ENCODE data around the gene PRKCE. TPM values are rescaled to one million over a fixed set of nuclear protein-coding genes. Genes with fewer than 3 reads are reported as not detected.

Gene PRKCE
- total RNA-seq, 4 donors from 2014 or later = 10.9 to 19.6 (median 14.9) TPM

DNA sequence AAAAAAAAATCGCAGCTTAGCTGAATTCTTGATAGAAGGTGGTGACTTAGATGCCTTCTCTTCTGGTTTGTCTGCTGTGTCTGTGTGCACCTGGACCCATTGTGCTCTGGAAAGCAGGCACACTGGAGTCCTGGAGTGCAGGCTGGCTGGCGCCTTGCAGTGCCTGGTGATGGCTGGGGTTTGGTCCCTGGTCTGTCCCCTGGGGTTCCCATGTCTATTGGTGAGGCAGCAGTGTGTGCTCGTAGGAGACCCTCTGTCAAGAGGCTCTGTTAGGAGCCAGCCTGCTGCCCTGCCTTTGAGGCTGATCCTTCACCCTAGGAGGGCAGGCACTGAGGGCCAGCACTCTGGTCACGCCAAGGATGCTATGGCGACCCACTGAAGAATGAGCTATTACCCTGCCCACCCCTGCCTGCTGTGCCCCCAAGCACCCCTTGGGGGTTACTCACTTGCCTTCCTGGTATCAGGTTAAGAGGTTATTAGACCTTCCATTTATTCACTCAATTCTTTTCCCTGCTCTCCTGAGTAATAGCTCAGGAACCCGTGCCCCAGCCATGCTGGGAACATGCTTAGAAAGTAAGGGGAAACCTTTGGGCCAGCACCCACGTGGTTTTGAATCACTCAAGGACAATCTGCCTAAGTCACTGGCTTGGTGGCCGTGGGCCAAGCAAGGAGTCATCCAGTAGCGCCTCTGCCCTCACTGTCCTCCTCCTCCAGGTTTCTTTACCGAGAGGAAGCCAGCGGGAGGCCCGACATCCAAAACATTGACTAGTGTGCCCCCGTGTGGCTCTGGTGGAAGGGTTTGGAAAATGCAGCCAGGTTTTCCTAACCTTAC lies 284.5 kb downstream of the PRKCE start:
- TF ChIP-seq CTCF (IDR thresholded peaks at IDR 0.05; ENCODE audit: low read depth) = no peak

DNA sequence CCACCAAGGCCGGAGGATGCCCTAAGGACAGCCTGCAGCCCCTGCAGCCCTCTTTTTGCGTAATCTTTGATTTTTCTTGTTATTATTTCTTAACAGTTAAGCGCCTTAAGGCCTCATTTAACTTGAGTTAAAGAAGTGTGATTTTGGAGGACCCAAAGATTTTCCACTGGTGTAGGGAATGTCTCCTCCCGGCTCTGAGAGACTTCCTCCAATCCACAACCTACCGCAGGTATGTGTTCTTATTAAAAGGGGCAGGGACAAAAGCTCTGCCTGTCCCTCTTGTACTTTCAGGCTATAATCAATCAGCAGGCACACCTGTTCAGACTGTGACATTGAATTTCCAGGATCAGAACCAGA lies 285.1 kb downstream of the PRKCE start:
- no peak for TF ChIP-seq CTCF (IDR thresholded peaks at IDR 0.05; ENCODE audit: low read depth)

GRCh38 chr2:45937990-45938389 lies 286.5 kb downstream of the PRKCE start:
- TF ChIP-seq CTCF (IDR thresholded peaks at IDR 0.05; ENCODE audit: low read depth) = no peak

- TF ChIP-seq CTCF (IDR thresholded peaks at IDR 0.05; ENCODE audit: low read depth) = no peak
These were observed 287.4 kb downstream of the PRKCE start for GRCh38 chr2:45938649-45939511.

DNA sequence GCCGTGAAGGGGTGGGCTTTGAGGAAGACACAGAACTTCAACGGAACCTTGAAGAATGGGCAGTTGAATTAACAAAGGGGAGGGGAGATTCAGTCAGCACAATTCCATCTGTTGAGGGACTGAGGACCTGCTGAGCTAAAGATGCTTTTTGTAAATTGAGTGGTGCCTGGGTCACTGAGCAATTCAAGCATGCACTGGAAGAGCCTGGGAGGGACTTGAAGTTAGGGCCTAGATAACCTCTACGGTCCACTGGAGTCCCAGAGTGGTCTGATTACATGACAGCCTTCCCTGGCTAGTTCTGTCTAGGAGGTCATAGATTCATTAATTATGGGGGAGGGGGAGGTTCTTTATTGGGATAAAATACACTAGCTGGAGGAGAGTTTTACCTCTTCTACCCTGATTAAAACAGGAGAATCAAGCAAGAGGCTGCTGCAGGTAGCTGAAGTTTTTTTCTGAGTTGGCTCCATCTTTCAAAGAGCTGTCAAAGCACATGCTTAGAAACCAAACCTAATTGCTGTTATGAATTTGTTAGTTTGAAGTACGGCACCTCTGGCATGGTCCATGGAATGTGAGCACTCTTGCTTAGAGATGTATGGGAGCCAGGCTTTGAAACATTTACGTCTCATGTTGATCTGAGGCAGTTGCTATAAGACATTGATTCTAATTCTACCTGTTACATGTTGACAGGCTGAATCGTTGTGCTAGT lies 290.2 kb downstream of the PRKCE start:
- no peak for TF ChIP-seq CTCF (IDR thresholded peaks at IDR 0.05; ENCODE audit: low read depth)

DNA sequence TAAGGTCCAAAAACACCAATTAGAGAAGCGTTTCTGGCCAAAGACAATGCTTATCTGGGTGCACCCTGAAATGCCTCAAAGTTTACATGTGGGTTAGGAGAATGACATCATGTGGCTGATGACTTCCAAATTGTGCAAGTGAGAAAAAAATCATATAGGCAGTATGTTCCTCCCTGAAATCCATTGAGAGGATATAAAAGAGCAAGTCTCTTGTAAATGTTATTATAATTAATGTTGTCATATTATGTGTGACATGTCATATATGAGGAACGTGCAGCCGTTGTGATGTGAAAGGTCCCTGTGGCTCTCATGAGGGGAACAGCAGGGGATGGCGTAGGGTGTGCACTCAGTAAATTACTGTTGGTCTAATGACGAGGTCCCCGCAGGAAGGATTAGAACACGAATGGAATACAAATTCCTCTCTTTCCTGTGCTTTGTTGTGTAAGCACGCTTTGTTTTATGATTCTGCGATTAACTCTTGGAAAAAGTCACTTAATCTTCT lies 290.8 kb downstream of the PRKCE start:
- TF ChIP-seq CTCF (IDR thresholded peaks at IDR 0.05; ENCODE audit: low read depth) = no peak
